ENCODE measurements around the gene APOF. TPM values are rescaled to one million over a fixed set of nuclear protein-coding genes. Genes with fewer than 3 reads are reported as not detected.
"Not testable (repeated sequence)": the region's sequence is repeated elsewhere in the genome, so short reads cannot be mapped to it uniquely, and the experiment has no call there.

Gene APOF, protein sequence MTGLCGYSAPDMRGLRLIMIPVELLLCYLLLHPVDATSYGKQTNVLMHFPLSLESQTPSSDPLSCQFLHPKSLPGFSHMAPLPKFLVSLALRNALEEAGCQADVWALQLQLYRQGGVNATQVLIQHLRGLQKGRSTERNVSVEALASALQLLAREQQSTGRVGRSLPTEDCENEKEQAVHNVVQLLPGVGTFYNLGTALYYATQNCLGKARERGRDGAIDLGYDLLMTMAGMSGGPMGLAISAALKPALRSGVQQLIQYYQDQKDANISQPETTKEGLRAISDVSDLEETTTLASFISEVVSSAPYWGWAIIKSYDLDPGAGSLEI
- not detected for total RNA-seq

DNA sequence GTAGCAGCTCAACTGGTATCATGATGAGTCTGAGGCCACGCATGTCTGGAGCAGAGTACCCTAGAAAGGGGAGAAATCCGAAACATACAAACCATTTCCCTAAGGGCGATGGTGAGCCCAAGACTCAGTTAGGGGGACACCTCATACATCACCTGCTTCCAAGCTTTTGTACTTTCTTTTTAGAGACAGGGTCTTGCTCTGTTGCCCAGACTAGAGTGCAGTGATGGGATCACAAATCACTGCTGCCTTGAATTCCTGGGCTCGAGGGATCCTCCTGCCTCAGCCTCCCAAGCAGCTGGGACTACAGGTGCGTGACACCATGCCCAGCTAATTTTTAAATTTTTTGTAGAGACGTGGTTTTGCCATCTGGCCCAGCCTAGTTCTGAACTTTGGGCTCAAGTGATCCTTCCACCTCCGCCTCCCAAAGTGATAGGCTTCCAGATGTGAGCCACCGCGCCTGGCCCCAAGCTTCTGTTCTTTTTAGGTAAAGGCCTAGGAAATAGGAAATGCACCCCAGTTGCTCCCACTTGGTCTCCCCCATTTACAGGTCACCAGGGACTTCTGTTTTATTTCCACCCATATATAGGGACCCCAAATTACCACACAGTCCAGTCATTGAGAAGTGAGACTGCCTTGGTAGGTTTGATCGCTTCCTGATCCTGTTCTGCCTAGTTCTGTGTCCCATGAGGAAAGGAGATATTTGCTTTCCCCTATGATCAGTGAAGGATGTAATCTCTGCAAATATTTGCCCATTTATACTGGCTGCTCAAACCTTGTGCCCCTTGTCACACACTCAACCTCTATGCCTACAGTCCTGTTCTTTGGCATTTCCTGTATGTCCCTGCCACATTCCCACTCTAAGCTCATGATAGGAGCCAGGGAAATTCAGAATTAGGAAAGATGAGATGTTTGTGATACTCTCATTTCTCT is at the start of gene APOF:
Gene APOF (minus strand): TSS at position 728 of the 930 bp plus-strand sequence. CDS start 112 bp downstream, at position 616.
- no peak for DNase-seq

DNA sequence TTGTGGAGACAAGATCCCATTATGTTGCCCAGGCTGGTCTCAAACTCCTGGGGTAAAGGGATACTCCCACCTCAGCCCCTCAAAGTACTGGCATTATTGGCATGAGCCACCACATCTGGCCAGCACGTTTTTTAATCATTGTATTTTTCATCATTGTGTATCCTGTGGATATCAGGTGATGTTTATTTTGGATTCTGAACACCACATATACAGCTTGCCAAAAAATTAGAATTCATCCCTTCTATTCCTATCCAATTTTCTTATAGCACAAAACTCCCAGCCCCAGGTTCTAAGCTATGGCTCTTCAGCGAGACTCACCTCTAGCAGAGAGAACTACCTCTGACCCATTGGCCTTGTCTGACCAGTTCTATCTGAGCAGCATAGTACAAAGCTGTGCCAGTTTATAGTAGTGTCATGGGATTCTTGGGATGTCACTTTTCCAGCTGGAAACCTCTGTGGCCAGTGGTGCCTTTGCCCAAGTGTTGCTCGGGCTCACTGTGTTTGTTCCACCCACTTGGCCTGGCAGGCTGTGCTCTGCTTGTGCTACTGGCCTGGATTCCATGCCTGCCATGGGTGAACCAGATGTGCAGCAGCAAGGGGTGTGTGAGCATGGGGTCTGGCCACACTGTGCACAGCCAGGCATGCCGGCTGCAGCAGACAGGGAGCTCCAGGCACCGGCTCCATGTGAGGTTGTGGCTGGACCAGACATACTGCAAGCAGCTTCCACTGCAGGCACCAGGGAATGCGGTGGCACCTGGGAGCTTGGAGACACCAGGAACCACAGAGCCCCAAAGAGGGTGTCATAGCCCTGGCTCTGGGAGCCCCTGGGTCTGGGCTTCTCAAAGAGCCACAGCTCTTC is 49.4 kb upstream of the APOF start:
- DNase-seq: peak; percentile 16

DNA sequence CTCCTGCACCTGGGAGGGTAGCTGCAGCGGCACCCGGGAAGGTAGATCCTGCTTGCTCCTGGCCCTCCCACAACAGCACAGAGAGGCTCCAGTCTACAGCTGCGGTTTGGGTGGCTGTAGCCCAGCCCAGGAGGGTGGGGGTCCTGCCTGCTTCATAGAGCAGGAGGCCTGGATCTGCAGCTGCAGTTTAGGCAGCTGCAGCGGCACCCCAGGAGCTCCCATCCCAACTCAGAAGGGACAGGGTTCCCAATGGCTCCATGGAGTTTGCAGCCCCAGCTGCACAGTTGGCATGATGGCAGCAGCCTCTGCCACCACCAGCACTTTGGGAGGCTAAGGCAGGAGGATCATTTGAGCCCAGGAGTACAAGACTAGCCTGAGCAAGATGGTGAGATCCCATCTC is 48.1 kb upstream of the APOF start:
- no peak for DNase-seq

DNA sequence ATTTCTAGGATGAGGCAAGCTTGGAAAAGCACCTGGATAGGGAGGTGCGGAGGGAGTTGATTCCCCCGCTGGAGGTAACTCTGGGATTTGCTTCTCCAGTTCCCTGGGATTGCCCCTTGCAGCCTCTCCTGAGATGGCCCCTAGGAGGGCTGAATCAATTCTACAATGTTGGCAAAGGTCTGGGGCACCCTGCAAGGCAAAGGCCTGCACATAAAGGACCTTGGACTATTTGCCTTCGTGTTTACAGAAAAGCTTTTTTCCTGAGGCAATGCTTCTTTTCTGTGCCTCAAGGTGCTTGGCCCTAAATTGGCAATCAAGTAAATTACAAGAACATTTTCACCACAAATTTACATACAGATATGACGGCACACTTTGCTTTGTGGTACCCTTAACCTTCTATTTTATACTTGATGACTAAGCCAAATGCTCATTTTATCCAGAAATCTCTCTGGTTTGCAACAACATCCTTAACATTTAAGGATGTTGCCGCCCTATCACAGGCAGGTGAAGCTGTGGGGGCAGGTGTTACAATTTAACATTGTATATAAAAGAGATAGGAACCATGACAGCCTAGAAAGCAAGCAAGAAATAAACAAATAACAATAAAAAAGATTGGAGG is 46.3 kb upstream of the APOF start:
- no peak for DNase-seq

DNA sequence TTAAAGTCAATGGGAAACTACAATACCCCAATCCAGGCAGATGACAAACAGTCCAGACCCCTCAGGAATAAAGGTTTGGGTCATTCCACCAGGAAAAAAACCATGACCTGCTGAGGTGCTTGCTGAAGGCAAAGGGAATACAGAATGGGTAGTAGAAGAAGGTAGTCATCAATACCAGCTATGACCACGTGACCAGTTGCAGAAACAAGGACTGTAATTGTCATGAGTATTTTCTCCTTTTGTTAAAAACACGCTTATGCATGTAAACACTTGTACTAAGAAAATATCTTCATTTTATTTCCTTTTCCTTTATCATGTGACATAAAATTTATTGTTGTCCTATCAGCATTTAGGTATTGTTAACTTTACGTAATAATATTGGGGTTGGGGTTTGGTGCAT is 41.6 kb upstream of the APOF start:
- not testable (repeated sequence) for DNase-seq

DNA sequence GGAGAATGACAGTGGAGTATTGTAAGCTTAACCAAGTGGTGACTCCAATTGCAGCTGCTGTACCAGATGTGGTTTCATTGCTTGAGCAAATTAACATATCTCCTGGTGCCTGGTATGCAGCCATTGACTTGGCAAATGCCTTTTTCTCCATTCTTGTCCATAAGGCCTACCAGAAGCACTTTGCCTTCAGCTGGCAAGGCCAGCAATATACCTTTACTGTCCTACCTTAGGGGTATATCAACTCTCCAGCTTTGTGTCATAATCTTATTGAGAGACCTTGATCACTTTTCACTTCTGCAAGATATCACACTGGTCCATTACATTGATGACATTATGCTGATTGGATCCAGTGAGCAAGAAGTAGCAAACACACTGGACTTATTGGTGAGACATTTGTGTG is 39.0 kb upstream of the APOF start:
- DNase-seq: not testable (repeated sequence)

DNA sequence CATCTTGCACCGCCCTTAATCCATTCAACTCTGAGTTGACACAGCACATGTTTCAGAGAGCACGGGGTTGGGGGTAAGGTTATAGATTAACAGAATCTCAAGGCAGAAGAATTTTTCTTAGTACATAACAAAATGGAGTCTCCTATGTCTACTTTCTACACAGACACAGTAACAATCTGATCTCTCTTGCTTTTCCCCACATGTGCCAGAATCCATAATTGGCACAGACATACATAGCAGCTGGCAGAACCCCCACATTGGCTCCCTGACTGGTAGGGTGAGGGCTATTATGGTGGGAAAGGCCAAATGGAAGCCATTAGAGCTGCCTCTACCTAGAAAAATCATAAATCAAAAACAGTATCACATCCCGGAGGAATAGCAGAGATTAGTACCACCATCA is 38.5 kb upstream of the APOF start:
- not testable (repeated sequence) for DNase-seq

DNA sequence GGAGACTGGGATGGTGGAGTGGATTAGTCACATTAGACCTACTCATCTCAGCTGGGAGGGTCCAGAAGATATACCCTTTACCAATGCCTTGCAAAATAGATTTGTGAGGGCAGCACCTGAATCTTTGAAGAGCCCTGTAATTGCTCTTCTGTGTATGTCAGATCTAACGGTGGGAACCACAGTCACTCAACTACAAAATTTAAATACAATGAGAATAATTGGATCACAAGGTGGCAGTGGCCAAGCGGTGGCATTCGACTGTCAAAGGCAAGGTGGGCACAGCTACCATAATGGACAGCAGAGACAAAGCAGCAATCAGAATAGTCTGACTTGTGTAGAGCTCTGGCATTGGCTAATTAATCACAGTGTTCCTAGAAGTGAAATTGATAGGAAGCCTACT is 36.8 kb upstream of the APOF start:
- not testable (repeated sequence) for DNase-seq

DNA sequence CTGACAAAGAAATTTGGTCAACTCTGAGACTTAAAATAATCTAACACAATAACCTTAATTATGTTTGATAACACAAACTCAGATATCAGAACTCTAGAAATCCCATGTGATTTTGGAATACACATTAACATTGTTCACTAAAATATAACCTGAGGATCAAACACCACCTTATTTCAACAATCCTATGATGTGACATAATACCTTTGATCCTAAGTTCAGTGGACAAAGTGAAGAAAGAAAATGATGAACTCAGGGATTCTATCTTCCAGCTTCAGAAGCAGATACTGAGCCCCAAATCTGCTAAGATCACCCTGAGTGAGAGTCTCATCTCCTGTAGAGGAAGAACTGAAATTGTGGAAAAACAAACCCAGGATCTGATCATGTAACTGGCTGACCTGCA is 35.7 kb upstream of the APOF start:
- DNase-seq: no peak

DNA sequence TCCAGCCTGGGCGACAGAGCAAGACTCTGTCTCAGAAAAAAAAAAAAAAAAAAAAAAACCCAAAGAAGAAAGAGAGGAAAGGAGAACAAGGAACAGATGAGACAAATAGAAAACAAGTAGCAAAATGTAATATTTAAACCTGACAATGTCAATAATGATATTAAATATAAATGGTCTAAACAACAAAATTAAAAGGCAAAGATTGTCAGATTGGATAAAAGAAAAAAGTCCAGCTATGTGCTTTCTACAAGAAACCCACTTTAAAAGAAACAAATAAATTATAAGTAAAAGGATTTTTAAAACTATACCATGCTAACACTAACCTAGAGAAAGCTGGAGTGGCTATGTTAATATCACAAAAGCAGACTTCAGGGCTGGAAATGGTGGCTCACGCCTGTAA is 29.7 kb upstream of the APOF start:
- no peak for DNase-seq

DNA sequence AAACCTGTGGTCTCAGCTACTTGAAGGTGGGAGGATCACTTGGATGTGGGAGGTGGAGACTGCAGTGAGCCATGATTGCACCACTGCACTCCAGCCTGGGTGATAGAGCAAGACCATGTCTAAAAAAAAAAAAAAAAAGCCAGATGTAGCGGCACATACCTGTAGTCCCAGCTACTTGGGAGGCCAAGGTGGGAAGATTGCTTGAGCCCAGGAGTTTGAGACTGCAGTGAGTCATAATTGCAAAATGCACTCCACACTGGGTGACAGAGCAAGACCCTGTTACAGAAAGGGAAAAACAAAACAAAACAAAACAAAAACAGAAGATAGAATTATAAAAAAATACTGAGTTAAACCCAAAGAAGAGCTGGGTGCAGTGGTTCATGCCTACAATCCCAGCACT is 29.1 kb upstream of the APOF start:
- DNase-seq: no peak

DNA sequence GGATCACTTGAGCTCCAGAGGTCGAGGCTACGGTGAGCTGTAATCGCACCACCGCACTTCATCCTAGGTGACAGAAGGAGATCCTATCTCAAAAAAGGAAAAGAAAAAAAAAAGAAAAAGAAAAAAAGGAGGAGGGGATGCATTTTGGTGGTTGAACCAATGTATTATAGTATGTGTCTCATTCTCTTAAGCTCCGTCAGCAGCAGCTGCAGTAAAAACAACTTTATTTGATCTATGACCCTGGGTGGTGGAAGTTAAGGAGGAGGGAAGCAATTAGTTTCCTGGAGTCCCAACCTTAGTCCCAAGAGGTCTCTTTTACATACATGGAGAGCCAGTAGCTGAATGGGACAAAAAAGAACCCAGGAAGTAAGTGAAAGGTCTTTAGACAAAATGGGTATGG is 26.8 kb upstream of the APOF start:
- DNase-seq: no peak

DNA sequence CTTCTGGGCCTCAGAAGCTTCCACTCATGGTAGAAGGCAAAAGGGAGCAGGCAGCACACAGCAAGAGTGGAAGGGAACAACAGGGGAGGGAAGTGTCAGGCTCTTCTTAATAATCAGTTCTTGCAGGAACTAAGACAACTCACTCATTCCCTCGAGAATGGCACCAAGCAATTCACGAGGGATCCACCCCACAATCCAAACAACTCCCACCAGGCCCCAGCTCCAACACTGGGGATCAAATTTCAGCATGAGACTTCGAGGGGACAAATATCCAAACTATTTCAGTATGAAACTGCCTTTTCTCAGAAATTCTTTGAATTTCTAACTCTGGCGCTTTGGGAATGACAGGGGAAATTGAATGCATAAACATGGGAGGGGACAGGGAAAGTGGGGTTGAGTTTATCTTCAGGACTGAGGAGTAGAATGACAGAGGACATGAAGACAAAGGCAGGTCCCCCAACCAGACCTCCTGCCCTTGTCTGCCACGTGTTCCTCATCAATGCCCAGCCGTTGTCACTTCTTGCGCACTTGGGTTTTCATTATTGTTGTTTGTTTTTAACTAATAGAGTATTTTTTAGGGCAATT is 24.6 kb upstream of the APOF start:
- no peak for DNase-seq

DNA sequence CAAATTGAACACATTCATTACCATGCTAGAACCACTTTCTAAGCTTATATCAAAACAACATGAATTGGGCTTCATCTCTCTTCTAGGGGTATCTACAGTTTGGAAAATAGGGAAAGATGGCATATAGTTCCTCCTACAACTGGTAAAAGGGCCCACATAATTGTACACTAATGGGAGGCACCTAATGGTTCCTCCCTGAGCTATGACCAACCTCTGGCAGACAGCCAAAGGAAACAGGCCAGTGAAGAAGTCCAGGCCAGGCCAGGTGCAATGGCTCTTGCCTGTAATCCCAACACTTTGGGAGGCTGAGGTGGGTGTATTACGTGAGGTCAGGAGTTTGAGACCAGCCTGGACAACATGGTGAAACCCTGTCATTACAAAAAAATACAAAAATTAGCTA is 23.2 kb upstream of the APOF start:
- no peak for DNase-seq

DNA sequence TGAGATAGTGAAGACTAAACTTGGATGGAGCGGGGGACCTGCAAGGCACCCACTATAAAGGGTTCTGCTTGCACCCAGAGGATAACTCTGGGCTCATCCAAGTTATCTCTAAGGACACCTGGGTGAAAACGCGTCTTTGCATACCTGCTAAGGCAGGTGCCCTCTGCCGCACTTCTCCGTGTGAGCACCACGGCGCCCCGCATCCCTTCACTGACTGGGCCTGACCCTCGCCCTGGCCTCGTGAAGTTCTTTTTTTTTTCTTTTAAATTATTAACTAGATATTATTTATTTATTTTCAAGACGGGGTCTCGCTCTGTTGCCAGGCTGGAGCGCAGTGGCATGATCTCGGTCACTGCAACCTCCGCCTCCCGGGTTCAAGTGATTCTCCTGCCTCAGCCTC is 20.0 kb upstream of the APOF start:
- DNase-seq: no peak

DNA sequence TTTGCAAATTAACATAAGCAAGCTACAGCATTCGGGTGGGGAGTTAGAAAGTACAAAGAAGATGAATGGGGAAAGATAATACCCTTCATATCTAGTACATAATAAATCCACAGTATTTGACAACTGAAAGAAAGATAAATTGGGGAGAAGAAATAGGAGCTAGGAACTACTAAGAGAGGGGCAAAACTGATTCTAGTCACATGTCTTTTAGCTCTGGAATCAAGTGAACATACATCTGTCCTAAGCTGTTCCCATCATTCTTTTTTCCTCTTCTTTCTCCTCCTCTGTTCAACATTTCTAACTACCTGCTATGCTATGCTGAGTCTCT is 15.3 kb upstream of the APOF start:
- DNase-seq: no peak

DNA sequence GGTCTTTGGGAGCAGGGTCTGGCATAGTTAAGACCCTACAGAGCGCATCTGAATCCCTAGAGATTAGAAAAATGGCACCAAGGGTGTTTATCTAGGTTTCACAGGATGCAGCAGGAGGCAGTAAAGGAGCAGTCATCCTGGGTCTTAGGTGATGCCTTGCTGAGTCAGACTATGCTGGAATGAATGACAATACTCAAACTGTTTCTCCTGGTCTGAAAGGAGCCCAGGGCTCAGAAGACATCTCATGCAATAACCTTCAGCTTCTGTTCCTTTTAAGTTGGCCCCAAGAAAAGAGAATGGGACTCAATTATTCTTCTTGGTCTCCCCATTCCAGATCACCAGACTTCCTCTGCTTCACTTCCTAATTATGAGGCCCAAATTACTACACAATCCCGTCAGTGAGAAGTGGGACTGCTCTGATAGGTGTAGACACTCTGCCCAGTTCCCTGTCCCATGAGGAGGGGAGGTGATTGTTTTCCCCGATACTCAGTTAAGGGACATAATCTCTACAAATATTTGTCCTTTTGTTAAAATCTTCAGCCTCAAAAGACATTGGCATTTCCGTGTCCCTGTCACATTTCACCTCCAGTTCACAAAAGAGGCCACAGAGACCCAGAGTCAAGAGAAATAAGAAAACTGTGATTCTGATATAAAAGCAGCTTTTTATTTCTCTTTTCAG is 14.8 kb upstream of the APOF start:
- DNase-seq: no peak

DNA sequence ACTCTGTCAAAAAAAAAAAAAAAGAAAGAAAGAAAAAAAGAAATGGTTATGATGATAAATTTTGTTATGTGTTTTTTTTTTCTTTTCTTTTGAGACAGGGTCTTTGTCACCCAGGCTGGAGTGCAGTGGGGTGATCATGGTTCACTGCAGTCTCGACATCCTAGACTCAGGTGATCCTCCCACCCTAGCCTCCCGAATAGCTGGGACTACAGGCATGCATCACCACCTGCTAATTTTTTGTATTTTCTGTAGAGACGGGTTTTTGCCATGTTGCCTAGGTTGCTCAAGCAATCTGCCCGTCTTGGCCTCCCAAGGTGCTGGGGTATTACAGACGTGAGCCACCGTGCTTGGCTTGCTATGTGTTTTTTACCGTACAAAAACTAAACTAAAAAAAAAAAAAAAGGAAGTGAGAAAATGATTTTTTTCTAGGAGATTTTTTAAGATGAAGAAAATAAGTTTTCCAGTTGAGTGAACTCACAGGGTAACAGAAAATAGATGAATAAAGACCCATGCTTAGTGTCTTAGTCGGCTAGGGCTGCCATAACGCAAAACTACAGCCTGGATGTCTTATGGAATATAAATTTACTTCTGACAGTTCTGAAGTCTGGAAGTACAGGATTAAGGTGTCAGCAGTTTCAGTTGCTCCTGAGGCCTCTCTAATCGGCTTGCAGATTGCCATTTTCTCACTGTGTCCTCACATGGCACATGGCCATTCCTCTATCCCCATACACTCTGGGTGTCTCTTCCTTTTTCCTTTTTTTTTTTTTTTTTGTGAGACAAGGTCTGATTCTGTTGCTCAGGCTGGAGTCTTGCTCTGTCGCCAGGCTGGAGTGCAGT is 13.2 kb upstream of the APOF start:
- no peak for DNase-seq

DNA sequence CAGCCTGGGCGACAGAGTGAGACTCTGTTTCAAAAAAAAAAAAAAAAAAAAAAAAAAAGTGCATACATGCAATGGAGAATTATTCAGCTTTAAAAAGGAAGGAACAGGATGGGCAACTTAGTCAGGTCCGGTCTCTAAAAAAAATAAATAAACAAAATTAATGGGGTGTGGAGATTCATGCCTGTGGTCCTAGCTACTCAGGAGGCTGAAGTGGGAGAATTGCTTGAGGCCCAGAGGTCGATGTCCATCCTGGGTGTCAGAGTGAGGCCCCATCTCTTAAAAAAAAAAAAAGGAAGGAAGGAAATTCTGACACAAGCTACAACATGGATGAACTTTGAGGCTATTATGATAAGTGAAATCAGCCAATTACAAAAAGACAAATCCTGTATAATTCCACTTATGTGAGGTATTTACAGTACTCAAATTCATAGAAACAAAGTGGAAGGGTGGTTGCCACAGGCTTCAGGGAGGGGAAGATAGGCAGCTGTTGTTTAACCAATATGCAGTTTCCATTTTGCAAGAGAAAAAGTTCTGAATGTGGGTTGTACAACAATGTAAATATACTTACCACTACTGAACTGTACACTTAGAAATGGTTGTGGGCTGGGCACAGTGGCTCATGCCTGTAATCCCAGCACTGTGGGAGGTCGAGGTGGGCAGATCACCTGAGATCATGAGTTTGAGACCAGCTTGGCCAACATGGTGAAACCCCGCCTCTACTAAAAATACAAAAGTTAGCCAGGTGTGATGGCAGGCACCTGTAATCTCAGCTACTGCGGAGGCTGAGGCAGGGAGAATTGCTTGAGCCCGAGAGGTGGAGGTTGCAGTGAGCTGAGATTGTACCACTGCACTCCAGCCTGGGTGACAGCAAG is 12.3 kb upstream of the APOF start:
- DNase-seq: no peak

Data from tongue (tissue), 2 donors.